Measurements from ENCODE around the gene PDE4DIP. TPM values are rescaled to one million over a fixed set of nuclear protein-coding genes. Genes with fewer than 3 reads are reported as not detected.
"Not testable (repeated sequence)": the region's sequence is repeated elsewhere in the genome, so short reads cannot be mapped to it uniquely, and the experiment has no call there.

The PDE4DIP gene
- total RNA-seq, 1 experiment from 2014 or later: 28.4 TPM

DNA sequence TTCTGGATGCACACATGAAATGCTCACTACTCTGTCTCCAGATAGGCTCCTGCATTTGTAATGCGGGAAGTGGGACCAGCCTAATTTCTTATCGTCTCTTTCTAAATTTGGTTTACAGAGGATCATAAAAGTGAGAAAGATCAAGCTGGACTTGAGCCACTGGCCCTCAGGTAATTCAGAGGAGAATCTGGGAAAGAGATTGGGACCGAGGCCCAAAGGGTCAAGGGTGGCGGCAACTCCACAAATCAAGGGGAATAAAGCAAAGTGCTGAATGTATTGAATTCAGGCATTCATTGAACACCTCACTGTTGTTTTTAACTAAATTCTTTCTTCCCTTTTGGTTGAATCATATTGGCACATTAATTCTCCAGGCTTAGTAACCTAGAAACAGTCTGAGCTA is 164.1 kb downstream of the PDE4DIP start:
- H3K27ac Mint-ChIP-seq; H3K4me1 Mint-ChIP-seq; H3K36me3 Mint-ChIP-seq; H3K4me3 Mint-ChIP-seq; POLR2A ChIA-PET; H3K9me3 Mint-ChIP-seq; CTCF ChIA-PET; ATAC-seq; H3K27me3 Mint-ChIP-seq (ENCODE audit: low read depth); DNase-seq (ENCODE audit: low spot score): not testable (repeated sequence)

GRCh38 chr1:149008769-149009168 is 164.5 kb downstream of the PDE4DIP start:
- H3K36me3 Mint-ChIP-seq; ATAC-seq; H3K4me3 Mint-ChIP-seq; POLR2A ChIA-PET; H3K27ac Mint-ChIP-seq; H3K27me3 Mint-ChIP-seq (ENCODE audit: low read depth); H3K9me3 Mint-ChIP-seq; H3K4me1 Mint-ChIP-seq; CTCF ChIA-PET; DNase-seq (ENCODE audit: low spot score): not testable (repeated sequence)

DNA sequence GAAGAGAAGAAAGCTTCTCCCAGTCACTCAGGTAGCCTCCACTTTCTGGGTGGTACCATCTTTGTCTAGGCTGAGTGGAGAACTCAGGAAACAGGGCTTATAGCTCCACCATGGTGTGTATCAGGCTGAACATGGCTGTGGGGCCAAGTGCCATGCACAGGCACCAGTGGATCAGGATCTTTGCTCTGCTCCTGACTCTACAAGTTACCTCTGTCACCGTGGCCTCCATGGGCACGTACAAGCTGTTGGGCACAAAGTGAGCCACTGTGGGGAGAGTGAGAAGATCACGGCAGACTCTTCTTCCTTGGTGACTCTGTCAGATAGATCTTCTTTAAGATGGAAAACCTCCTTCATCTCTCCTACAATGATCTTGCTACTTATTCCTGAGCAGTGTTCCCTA is 165.5 kb downstream of the PDE4DIP start:
- H3K36me3 Mint-ChIP-seq; POLR2A ChIA-PET; H3K9me3 Mint-ChIP-seq; H3K4me3 Mint-ChIP-seq; ATAC-seq; H3K4me1 Mint-ChIP-seq; CTCF ChIA-PET; H3K27me3 Mint-ChIP-seq (ENCODE audit: low read depth); H3K27ac Mint-ChIP-seq; DNase-seq (ENCODE audit: low spot score): not testable (repeated sequence)

DNA sequence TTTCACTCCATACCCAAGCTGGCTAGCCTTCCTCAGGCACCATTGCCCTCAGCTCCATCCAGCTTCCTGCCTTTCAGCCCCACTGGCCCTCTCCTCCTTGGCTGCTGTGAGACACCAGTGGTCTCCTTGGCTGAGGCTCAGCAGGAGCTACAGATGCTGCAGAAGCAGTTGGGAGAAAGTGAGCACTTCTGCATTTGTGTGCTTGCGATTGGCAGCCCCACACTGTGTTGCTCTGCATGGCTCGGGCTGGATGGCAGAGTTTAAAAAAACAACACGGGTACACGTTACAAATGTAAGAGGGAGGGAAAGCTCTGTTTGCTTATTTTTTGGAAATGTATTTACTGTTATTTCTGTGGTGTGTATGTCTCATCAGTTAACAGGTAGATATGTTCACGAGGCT is 168.4 kb downstream of the PDE4DIP start:
- H3K4me1 Mint-ChIP-seq; POLR2A ChIA-PET; H3K36me3 Mint-ChIP-seq; H3K4me3 Mint-ChIP-seq; CTCF ChIA-PET; H3K27ac Mint-ChIP-seq; H3K9me3 Mint-ChIP-seq; DNase-seq (ENCODE audit: low spot score); ATAC-seq; H3K27me3 Mint-ChIP-seq (ENCODE audit: low read depth): not testable (repeated sequence)

DNA sequence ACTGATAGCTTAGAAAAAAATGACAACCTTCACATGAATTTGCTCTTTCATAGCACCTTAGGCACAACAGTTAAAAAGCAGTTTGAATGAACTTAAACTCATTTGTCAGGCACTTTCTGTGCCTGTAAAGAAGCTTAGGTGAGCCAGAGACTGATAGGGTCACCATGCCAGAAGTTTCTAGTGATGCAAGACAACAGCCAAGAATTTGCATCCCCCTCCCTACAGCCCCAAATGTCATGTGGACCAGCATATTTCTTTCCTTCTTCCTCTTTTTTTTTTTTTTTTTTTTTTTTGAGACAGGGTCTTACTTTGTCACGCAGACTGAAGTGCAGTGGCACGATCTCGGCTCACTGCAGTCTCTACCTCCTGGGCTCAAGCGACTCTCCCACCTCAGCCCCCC is 169.3 kb downstream of the PDE4DIP start:
- H3K4me1 Mint-ChIP-seq; H3K27me3 Mint-ChIP-seq (ENCODE audit: low read depth); CTCF ChIA-PET; H3K9me3 Mint-ChIP-seq; H3K36me3 Mint-ChIP-seq; H3K27ac Mint-ChIP-seq; ATAC-seq; POLR2A ChIA-PET; DNase-seq (ENCODE audit: low spot score); H3K4me3 Mint-ChIP-seq: not testable (repeated sequence)

DNA sequence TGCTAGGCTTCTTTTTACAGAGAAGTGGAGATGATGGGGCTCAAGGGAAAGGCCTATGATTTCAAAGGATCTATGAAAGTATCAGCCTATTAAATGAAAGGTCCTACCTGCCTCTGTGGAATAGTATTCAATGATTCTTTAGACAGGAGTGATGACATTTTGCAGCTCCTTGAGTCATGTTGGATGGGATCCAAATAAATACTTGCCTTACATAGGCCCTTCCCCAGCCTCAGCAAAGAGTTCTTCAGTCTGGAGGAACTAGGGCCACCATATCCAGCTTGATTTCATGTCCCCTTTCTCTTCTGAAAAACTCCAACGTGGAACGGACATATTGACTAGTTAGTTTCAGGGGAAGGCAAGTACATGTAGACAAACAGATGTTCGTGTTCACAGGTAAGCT is 171.3 kb downstream of the PDE4DIP start:
- not testable (repeated sequence) for H3K4me3 Mint-ChIP-seq

DNA sequence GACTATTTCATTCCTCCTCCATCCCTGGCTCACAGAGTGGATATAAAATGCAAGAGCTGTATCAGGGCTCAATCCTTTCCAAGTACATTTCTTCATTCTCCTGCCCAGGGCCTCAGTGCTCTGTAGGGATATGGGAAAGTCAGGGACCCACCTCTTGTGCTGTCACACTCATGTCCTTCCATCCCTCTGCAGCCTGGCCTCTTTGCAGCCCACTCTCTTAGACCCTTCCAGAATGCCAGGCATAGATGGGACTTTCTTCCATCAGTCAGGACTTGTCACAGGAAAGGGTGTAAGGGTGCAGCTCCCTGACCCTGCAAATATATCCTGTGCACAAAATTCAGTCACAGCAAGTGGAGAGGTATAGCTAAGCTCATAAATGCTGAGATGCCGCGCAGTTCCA is 172.4 kb downstream of the PDE4DIP start:
- H3K4me1 Mint-ChIP-seq; H3K9me3 Mint-ChIP-seq; H3K27me3 Mint-ChIP-seq (ENCODE audit: low read depth); POLR2A ChIA-PET; DNase-seq (ENCODE audit: low spot score); H3K4me3 Mint-ChIP-seq; CTCF ChIA-PET; H3K27ac Mint-ChIP-seq; ATAC-seq; H3K36me3 Mint-ChIP-seq: not testable (repeated sequence)

More for the DNA sequence above, 171.3 kb downstream of the PDE4DIP start:
- H3K36me3 Mint-ChIP-seq; CTCF ChIA-PET; DNase-seq (ENCODE audit: low spot score); H3K9me3 Mint-ChIP-seq; H3K4me1 Mint-ChIP-seq; POLR2A ChIA-PET; ATAC-seq; H3K27me3 Mint-ChIP-seq (ENCODE audit: low read depth); H3K27ac Mint-ChIP-seq: not testable (repeated sequence)

GRCh38 chr1:149018577-149018976 is 174.3 kb downstream of the PDE4DIP start:
- ATAC-seq; H3K4me1 Mint-ChIP-seq; H3K27me3 Mint-ChIP-seq (ENCODE audit: low read depth); H3K9me3 Mint-ChIP-seq; H3K27ac Mint-ChIP-seq; CTCF ChIA-PET; H3K4me3 Mint-ChIP-seq; H3K36me3 Mint-ChIP-seq; POLR2A ChIA-PET; DNase-seq (ENCODE audit: low spot score): not testable (repeated sequence)

- not testable (repeated sequence) for H3K27ac Mint-ChIP-seq
- ATAC-seq: peak; percentile 89
Measured at GRCh38 chr1:149024327-149024726, 180.1 kb downstream of the PDE4DIP start.

DNA sequence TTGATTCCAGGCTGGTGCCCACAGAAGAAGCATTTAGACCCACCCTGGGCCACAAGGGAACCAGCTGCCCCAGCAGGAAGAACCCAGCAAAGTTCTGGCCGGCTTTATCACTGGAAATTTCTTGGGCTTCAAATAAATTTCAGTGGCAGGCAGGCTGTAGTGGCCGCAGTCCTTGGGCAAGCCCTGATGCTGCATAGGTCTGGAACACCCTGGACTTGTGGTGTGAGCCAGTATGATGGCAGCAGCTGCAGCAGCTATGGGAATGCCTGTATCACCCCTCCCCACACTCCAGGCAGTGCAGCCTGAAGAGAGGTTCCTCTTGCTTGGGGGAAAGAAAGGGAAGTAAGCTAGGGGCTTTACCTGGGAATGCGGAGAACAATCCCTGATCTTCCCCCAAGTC is 189.7 kb downstream of the PDE4DIP start:
- ATAC-seq; DNase-seq (ENCODE audit: low spot score); POLR2A ChIA-PET; H3K27me3 Mint-ChIP-seq (ENCODE audit: low read depth); H3K36me3 Mint-ChIP-seq; H3K4me1 Mint-ChIP-seq; H3K4me3 Mint-ChIP-seq; H3K27ac Mint-ChIP-seq; CTCF ChIA-PET; H3K9me3 Mint-ChIP-seq: not testable (repeated sequence)

More at GRCh38 chr1:149024327-149024726, 180.1 kb downstream of the PDE4DIP start:
- H3K36me3 Mint-ChIP-seq; H3K4me1 Mint-ChIP-seq; POLR2A ChIA-PET; H3K4me3 Mint-ChIP-seq; H3K9me3 Mint-ChIP-seq; CTCF ChIA-PET; H3K27me3 Mint-ChIP-seq (ENCODE audit: low read depth); DNase-seq (ENCODE audit: low spot score): not testable (repeated sequence)

DNA sequence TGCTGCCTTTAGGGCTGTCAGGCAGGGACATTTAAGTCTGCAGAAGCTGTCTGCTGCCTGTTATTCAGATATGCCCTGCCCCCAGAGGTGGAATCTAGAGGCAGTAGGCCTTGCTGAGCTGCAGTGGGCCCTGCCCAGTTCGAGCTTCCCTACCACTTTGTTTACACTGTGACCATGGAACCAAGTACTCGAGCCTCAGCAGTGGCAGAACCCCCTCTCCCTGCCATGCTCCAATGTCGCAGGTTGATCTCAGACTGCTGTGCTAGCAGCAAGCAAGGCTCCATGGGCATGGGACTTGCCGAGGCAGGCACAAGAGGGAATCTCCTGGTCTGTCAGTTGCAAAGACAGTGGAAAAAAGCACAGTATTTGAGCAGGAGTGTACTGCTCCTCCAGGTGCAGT is 198.8 kb downstream of the PDE4DIP start:
- H3K27ac Mint-ChIP-seq; ATAC-seq; POLR2A ChIA-PET; CTCF ChIA-PET; DNase-seq (ENCODE audit: low spot score); H3K4me3 Mint-ChIP-seq; H3K36me3 Mint-ChIP-seq; H3K4me1 Mint-ChIP-seq: not testable (repeated sequence)
- peaks cover 11% of the 10 kb centered on the region; the same call in 1 of the 2 replicates for H3K27me3 Mint-ChIP-seq (ENCODE audit: low read depth)
- peaks cover 13% of the 10 kb centered on the region for H3K9me3 Mint-ChIP-seq

GRCh38 chr1:149064611-149065010 is 220.4 kb downstream of the PDE4DIP start:
- H3K4me3 Mint-ChIP-seq; POLR2A ChIA-PET; H3K36me3 Mint-ChIP-seq; DNase-seq (ENCODE audit: low spot score); H3K27ac Mint-ChIP-seq; H3K4me1 Mint-ChIP-seq; CTCF ChIA-PET; H3K27me3 Mint-ChIP-seq (ENCODE audit: low read depth); ATAC-seq; H3K9me3 Mint-ChIP-seq: not testable (repeated sequence)

Measured in WTC11 (cell line).